ENCODE results near the gene SORCS2. TPM values are rescaled to one million over a fixed set of nuclear protein-coding genes. Genes with fewer than 3 reads are reported as not detected.

Gene SORCS2
- total RNA-seq, 2 donors from 2014 or later: not detected

DNA sequence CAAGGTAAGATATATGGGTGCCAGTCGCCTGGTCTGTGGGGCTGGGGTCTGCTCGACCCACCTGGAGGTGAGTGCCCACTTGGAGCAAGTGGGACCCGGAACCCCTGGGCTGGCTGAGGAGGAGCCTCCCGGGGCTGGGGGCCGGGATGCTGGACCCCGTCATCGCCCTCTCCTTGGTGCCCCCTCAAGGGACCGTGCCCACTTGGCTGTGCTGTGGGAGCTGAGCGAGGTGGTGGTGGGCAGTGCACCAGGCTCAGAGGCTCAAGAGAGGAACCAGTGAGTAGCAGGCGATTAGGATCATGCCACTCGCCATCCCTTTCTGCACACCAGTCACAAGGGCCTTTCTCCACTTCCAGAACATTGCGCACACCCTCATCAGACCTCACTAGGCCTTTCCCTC is 446.2 kb downstream of the SORCS2 start:
- Mint-ChIP-seq H3K4me3 (no peak overlapping the region), H3K27ac (no peak overlapping the region), H3K4me1 (peaks cover 4% of the 10 kb centered on the region), H3K27me3 (peaks cover 7% of the 10 kb centered on the region), H3K36me3 (ENCODE audit: low read depth) (peaks cover 3% of the 10 kb centered on the region)
- H3K9me3 ChIP-seq (ENCODE audit: control insufficient read depth, low read length, poor library complexity, severe bottlenecking): no peaks in the 10 kb centered on the region
- DNase-seq: no peak
- no peak for ATAC-seq

DNA sequence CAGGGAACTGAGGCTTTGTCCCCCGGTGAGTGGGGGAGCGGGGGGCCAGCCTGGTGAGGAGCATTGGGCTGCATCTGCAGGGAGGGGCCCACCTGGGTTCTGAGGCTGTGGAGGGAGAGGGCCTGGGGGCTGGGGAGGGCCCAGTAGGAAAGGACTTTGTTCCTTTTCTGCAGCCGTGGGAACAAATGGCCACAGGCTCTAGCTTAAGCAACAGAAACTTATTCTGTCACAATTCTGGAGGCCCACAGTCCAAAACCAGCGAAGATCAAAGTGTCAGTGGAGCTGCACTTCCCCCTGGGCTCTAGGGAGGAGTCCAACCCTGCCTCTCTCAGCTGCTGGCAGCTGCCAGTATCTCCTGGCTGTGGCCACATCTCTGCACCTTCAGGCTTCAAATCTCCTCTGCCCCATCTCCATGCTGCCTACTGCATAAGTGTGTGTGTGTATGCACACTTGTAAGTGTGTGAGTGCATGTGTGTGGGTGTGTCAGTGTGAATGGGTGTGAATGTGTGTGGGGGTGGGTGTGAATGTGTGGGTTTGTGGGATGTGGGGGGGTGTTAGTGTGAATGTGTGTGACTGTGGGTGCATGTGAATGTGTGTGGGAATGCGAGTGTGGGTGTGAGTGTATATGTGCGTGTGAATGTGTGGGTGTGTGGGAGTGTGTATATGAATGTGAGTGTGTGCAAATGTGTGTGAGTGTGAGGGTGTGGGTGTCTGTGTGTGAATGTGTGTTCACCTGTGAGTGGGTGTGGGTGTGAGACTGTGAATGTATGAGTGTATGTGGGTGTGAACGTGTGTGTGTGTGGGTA is 446.8 kb downstream of the SORCS2 start:
- no peaks in the 10 kb centered on the region for H3K9me3 ChIP-seq (ENCODE audit: control insufficient read depth, low read length, poor library complexity, severe bottlenecking)
- Mint-ChIP-seq H3K27ac (no peak overlapping the region), H3K4me1 (peaks cover 4% of the 10 kb centered on the region), H3K27me3 (peaks cover under 1% of the 10 kb centered on the region), H3K4me3 (no peak overlapping the region), H3K36me3 (ENCODE audit: low read depth) (peaks cover 3% of the 10 kb centered on the region)
- ATAC-seq (no peak), DNase-seq (no peak)

DNA sequence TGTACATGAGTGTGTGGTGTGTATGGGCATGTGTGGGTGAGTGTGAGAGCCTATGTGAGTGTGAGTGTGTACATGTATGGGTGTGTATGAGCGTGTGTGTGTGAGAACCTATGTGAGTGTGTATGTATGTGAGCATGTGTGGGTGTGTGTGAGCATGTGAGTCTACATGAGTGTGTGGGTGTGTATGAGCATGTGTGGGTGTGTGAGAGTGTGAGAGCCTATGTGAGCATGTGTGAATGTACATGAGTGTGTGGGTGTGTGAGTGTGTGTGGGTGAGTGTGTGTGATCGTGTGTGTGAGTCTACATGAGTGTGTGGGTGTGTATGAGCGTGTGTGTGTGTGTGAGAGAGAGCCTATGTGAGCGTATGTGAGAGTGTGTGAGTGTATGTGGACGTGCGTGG is 447.8 kb downstream of the SORCS2 start:
- H3K27me3 Mint-ChIP-seq: no peaks in the 10 kb centered on the region
- no peak for DNase-seq
- no peak overlapping the region for H3K4me3 Mint-ChIP-seq
- peaks cover 3% of the 10 kb centered on the region for H3K36me3 Mint-ChIP-seq (ENCODE audit: low read depth)
- H3K4me1 Mint-ChIP-seq: no peaks in the 10 kb centered on the region
- ATAC-seq: no peak
- no peak overlapping the region for H3K27ac Mint-ChIP-seq
- H3K9me3 ChIP-seq (ENCODE audit: control insufficient read depth, low read length, poor library complexity, severe bottlenecking): no peaks in the 10 kb centered on the region

DNA sequence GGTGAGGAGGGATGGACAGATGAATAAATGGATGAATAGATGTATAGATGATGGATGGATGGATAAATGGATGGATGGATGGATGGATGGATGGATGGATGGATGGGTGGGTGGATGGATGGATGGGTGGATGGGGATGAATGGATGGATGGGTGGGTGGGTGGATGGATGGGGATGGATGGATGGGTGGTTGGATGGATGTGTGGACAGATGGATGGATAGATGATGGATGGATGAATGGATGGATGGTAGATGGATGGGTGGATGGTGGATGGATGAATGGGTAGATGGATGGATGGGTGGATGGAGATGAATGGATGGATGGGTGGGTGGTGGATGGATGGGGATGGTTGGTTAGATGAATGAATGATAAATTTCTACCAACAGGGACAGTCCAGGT is 449.4 kb downstream of the SORCS2 start:
- no peak for ATAC-seq
- H3K27me3 Mint-ChIP-seq: no peaks in the 10 kb centered on the region
- peaks cover 5% of the 10 kb centered on the region for H3K4me1 Mint-ChIP-seq

DNA sequence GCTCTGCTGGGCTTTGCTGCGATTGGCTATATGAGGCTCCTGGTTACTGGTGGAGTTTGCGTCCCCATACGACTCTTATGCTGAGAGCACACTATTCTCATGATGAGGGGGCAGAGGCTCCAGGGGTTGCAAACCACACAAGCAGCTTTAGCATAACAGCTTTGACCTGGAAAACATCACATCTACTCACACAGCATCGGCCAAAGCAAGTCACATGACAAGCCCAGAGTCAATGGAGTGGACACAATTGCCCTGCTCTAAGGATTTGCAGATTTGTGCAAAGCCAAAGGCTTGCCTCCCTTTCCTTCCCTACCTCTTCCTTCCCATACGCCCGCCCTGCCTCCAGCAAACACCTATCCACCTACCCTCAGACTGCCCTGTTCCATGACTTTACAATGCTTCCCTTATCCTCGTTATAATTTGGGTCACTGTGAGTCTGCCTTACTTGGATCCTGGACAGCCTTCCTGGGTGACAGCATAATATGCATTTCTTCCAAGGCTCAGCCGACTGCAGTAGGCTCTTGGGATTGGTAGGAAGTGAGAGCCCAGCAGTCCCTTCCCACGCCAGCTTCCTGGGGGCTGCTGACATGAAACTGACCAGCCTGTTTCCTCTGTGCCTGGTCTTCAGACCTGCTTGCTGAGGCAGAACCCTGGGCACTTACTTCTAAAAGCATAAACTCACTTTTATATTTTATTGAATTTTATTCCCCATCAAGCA is 450.6 kb downstream of the SORCS2 start:
- no peaks in the 10 kb centered on the region for H3K9me3 ChIP-seq (ENCODE audit: control insufficient read depth, low read length, poor library complexity, severe bottlenecking)
- ATAC-seq (no peak), DNase-seq (no peak)
- H3K4me3 Mint-ChIP-seq: no peak overlapping the region
- H3K27me3 Mint-ChIP-seq: no peaks in the 10 kb centered on the region
- H3K4me1 Mint-ChIP-seq: peaks cover 10% of the 10 kb centered on the region
- H3K27ac Mint-ChIP-seq: no peak overlapping the region
- peaks cover 3% of the 10 kb centered on the region for H3K36me3 Mint-ChIP-seq (ENCODE audit: low read depth)

More for the DNA sequence above, 449.4 kb downstream of the SORCS2 start:
- H3K9me3 ChIP-seq (ENCODE audit: control insufficient read depth, low read length, poor library complexity, severe bottlenecking): no peaks in the 10 kb centered on the region
- peaks cover 3% of the 10 kb centered on the region for H3K36me3 Mint-ChIP-seq (ENCODE audit: low read depth)
- no peak overlapping the region for H3K4me3 Mint-ChIP-seq
- H3K27ac Mint-ChIP-seq: no peak overlapping the region
- no peak for DNase-seq

DNA sequence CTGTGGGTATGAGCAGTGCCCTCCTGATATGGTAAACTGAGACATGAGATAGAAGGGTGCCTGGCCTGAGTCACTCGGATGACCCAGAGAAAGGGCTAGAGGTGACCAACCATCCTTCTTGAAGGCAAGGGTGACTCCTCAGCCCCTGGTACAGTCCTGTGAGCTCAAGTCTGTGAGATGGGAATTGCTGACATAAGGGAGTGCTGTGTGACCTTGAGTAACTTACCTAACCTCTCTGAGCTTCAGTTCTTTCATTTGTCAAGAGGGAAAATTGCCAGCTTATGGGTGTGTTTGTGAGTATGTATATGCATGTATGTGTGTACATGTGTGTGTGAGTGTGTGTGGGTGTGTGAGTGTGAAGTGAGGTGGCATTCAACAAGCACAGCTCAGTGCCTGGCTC is 452.8 kb downstream of the SORCS2 start:
- DNase-seq (no peak), ATAC-seq (no peak)
- Mint-ChIP-seq H3K4me3 (no peak overlapping the region), H3K36me3 (ENCODE audit: low read depth) (peaks cover 5% of the 10 kb centered on the region), H3K27me3 (no peaks in the 10 kb centered on the region), H3K4me1 (peaks cover 24% of the 10 kb centered on the region), H3K27ac (no peak overlapping the region)
- H3K9me3 ChIP-seq (ENCODE audit: control insufficient read depth, low read length, poor library complexity, severe bottlenecking): no peaks in the 10 kb centered on the region

DNA sequence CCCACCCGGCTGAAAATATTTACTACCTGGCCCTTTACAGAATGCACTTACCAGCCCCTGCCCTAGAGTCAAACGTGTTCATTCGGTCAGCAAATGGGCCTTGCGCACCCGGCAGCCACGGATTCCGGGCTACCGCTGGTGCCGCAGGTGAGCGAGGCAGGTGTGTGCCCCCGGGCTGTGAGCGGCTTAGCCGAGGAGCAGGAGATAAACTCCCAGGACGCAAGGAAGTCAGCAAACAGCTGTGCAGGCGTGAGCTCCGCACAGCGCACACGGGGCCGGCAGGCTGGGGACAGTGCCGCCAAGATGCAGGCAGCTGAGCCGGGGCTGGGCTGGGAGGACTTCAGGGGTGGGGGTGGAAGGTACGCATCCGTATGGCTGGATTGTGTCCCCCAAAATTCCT is 453.6 kb downstream of the SORCS2 start:
- no peak for DNase-seq
- no peak for ATAC-seq
- H3K4me1 Mint-ChIP-seq: peaks cover 29% of the 10 kb centered on the region
- no peaks in the 10 kb centered on the region for H3K9me3 ChIP-seq (ENCODE audit: control insufficient read depth, low read length, poor library complexity, severe bottlenecking)
- no peaks in the 10 kb centered on the region for H3K27me3 Mint-ChIP-seq
- H3K27ac Mint-ChIP-seq: no peak overlapping the region
- H3K4me3 Mint-ChIP-seq: no peak overlapping the region
- H3K36me3 Mint-ChIP-seq (ENCODE audit: low read depth): peaks cover 5% of the 10 kb centered on the region

DNA sequence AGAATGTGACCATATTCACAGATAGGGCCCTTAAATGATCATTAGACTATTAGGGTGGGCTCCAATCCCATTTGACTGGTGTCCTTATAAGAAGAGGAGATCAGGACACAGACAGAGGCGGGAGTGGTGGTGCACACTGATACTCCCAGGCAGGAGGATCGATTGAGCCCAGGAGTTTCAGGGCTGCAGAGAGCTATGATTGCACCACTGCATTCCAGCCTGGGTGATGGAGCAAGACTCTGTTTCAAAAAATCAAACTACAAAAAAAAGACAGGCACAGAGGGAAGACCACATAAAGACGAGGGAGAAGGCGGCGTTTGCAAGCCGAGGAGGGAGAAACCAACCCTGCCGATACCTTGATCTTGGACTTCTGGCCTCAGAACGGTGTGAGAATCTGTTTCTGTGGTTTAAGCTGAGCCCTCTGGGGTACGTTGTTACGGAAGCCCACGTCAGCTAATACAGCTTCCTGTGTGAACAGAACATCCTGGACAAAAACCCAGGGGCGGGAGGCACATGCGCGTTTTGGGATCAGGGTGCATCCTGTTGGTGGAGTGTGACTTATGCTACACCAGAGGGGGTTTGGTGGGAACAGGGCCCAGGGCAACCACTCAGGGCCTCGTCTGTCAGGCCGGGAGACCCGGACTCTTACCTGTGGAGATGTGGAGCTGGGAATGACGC is 454.2 kb downstream of the SORCS2 start:
- Mint-ChIP-seq H3K36me3 (ENCODE audit: low read depth) (peaks cover 5% of the 10 kb centered on the region), H3K27ac (no peak overlapping the region), H3K4me3 (no peak overlapping the region), H3K4me1 (peaks cover 29% of the 10 kb centered on the region), H3K27me3 (no peaks in the 10 kb centered on the region)
- no peak for ATAC-seq
- no peak for DNase-seq
- no peaks in the 10 kb centered on the region for H3K9me3 ChIP-seq (ENCODE audit: control insufficient read depth, low read length, poor library complexity, severe bottlenecking)

DNA sequence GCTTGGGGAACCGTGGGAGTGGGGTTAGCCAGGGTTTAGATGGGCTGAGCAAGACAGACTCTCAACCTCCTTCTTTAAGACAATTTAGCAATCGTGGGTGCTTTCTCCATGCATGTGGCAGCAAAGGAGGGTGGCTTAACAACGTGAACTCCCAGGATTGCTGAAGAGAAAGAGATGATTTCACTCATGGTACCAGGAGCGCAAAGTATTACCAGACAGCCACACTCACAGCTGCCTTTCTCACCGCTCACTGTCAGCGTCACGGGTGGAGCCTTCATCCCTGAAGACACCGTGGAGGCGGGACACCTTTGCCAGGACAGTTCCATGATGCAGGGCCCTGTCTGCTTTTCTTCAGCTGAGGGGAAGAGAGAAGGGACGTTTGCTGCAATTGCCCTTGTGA is 454.8 kb downstream of the SORCS2 start:
- no peak for DNase-seq
- no peaks in the 10 kb centered on the region for H3K9me3 ChIP-seq (ENCODE audit: control insufficient read depth, low read length, poor library complexity, severe bottlenecking)
- Mint-ChIP-seq H3K4me3 (no peak overlapping the region), H3K27ac (peak overlapping the region; percentile 41), H3K27me3 (no peaks in the 10 kb centered on the region), H3K36me3 (ENCODE audit: low read depth) (peaks cover 2% of the 10 kb centered on the region), H3K4me1 (peaks cover 29% of the 10 kb centered on the region)
- no peak for ATAC-seq

DNA sequence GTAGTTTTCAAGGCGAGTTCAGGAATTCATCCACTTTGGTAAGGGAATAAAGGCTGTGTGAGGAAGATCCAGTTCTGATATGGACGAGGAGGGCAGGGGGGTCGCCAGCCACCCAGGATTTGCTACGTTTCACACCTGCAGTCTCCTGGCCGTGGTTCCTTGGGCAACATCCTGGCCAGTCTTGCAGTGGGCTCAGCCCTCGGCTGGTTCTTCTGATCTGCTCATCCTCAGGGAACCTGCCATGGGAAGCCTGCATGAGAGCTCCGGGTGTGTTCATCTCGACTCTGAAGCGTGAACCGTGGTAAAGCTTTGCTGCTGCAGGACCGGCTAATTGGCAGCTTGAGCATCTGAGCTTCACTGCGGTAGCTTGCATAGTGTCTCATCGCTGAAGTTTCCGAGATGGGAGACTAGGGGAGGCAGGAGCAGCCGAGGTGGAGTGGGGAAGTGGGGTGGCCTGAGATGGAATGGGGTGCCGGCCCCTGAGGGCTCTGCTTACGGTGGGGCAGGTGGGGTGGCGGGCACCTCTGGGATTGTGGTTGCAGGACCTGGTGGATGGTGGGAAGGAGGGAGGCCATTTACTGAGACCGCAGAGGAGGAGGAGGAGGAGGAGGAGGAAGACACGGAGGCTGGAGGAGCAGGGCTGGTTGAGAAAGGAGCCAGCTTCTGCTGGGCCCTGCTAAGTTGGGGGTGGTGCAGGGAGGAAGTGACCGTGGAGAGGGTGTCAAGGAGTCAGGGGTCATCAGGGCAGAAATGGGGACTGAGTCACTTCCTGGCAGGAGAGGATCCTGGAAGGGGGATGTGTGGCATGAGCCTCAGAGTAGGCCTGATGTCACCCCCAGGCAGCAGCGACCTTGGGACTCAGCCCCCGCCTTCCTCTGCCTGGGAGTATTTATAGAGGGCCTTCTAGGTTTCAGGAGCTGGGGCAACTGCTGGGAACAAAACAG is 455.5 kb downstream of the SORCS2 start:
- no peaks in the 10 kb centered on the region for H3K27me3 Mint-ChIP-seq

DNA sequence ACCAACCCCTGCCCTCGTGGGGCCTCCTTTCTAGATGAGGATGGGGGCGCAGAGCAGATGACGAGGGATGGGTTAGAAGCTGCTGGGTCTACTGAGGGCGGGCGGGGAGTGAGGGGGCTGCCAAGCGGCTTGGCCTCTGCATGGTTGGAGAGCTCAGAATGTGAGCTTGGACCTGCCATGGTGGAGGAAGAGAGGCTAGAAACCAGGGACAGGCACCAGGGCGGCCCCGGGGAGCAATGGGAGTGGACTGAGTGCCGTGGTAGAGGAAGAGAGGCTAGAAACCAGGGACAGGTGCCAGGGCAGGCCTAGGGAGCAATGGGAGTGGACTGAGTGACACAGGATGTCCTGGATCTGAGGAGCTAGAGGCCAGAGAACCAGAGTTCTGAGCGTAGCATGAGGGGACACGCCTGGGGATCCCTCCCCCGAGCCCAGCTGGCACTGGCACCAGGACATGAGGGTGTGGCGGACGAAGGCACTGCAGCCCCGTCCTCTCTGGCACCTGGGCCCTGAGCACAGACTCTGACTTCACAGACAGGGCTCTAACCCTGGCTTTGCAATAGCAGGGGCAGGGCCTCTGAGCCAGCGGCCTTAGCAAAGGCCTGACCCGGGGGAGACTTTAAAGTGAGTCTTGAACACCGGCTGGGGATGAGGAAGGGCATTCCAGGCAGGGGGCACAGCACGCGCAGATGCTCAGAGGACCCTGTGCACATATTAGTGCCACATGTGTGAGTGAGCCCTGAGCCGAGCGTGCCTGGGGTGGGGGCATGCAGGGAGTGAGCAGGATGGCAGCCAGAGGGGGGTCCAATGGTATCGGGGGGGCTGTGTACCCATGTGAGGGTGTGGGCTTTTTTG is 456.4 kb downstream of the SORCS2 start:
- DNase-seq: no peak

More for the DNA sequence above, 455.5 kb downstream of the SORCS2 start:
- peaks cover 2% of the 10 kb centered on the region for H3K36me3 Mint-ChIP-seq (ENCODE audit: low read depth)
- H3K9me3 ChIP-seq (ENCODE audit: control insufficient read depth, low read length, poor library complexity, severe bottlenecking): no peaks in the 10 kb centered on the region
- H3K4me3 Mint-ChIP-seq: no peak overlapping the region
- ATAC-seq: peak; percentile 25
- DNase-seq: no peak
- peaks cover 32% of the 10 kb centered on the region for H3K4me1 Mint-ChIP-seq
- H3K27ac Mint-ChIP-seq: peak overlapping the region; percentile 41

DNA sequence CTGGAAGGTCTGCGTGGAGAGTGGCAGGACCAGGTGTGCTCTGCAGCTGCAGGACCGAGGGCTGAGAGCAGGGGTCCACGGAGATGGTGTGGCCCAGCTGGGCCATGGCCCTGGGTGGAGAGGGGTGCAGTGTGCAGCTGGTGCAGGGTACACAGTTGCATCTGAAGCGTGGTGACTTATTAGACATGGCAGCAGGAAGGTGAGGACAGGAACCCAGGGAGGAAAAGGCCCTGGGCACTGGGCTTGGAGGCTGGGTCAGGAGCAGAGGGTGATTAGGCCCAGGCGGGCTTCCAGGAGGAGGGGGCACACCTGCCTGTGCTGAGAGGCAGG is 457.0 kb downstream of the SORCS2 start:
- ATAC-seq: no peak
- Mint-ChIP-seq H3K27ac (peak overlapping the region; percentile 87), H3K27me3 (no peaks in the 10 kb centered on the region), H3K36me3 (ENCODE audit: low read depth) (peaks cover 2% of the 10 kb centered on the region), H3K4me3 (peak overlapping the region; percentile 80), H3K4me1 (peaks cover 32% of the 10 kb centered on the region)
- no peak for DNase-seq
- no peaks in the 10 kb centered on the region for H3K9me3 ChIP-seq (ENCODE audit: control insufficient read depth, low read length, poor library complexity, severe bottlenecking)

More for the DNA sequence above, 456.4 kb downstream of the SORCS2 start:
- H3K9me3 ChIP-seq (ENCODE audit: control insufficient read depth, low read length, poor library complexity, severe bottlenecking): no peaks in the 10 kb centered on the region
- Mint-ChIP-seq H3K36me3 (ENCODE audit: low read depth) (peaks cover 2% of the 10 kb centered on the region), H3K27me3 (no peaks in the 10 kb centered on the region), H3K4me3 (peak overlapping the region; percentile 10), H3K27ac (peak overlapping the region; percentile 87), H3K4me1 (peaks cover 32% of the 10 kb centered on the region)
- no peak for ATAC-seq

All from T-helper 17 cell (primary cell).